ENCODE results near the gene NIT2. TPM values are rescaled to one million over a fixed set of nuclear protein-coding genes. Genes with fewer than 3 reads are reported as not detected.

NIT2 gene
- total and polyA plus RNA-seq, 2 of the 4 experiments (the other 2 are of a cell fraction): 12.4 to 27.1 TPM

DNA sequence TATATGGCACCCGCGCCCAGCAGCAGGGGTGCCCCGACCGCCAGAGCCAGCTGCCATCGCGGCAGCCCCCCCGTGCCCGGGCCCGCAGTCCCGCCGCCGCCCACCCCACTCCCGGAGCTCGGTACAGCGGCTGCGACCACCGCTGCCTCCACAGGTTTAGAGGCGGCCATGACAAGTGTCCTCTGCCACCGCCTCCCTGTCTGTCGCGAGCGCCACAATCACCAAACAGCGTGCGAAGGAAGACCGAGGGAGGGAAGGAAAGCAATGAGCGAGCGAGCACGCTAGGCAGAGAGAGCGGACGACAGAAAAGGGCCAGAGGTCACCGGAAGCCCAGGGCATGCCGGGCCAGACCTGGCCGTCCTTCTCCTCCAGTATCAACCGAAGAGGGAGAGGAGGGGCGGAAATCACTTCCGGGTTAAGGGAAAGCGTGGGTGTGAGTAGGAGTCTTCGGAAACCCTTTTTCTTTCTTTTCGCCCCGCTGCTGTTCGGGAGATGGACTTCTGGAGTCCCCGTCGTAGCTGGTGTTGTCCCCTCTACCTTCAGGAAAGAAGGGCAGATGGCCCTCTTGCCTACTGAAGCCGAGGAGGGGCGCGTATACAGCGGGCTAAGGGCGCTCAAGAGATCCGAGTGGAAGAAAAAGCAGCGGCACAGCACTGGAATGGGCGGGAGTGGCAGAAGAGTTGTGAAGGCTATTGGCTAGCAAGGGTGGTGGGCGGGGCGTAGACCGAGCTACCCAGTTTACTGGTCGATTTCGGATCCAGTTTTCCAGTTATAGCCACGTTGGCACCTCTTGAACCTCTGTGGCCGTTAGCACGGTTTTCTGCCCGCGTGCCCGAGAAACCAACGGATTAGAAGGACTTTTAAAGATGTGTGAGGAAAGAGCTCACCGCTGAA is 66.5 kb downstream of the NIT2 start, which contains the start of the genes LNP1 and TOMM70:
Gene LNP1 (plus strand): TSS at position 760 of the 894 bp plus-strand sequence. CDS start 28,191 bp downstream, outside the sequence.
Gene TOMM70 (minus strand): TSS at position 310 of the 894 bp plus-strand sequence. CDS start 140 bp downstream, at position 170.
- H4K8ac ChIP-seq (ENCODE audit: low read depth in 2 of 2, low read length in 2 of 2): peak within 1 kb of the TSS; percentile 96 to 99
- peak within 1 kb of the TSS; percentile 98 for H3K4me2 ChIP-seq (ENCODE audit: low read depth, low read length)
- 1% methylated on average over 17 of the region's 64 CpGs; no CpG with 5 or more reads in 1 of the 2 experiments for WGBS, 2 experiments (ENCODE audit: extremely low coverage in 2 of 2, insufficient read length in 1 of 2)
- in situ Hi-C loops (cut with MboI; ENCODE audit: low sequenced_read_pairs): no loop called here
- peaks cover 24% of the 10 kb centered on the region; the same call in 1 of the 2 replicates for H4K20me1 ChIP-seq (ENCODE audit: insufficient read depth, low read length)
- POLR2A ChIA-PET (ENCODE audit: unreplicated experiment): interaction anchor here (0.5 to 1.6 kb wide), 6 partner anchors 12 to 443 kb away, joined by 3 to 7 read pairs (median 4); no protein-coding TSS in a partner anchor
- peak within 1 kb of the TSS; percentile 84; the same call in 2 of the 3 replicates for H2BK15ac ChIP-seq (ENCODE audit: low read depth, low read length)
- H2AFZ ChIP-seq (replicated peaks; ENCODE audit: low read length, poor library complexity): peak within 1 kb of the TSS; percentile 99
- peak within 1 kb of the TSS; percentile 100 for H3K56ac ChIP-seq (ENCODE audit: extremely low read depth, insufficient read depth, low read length)
- peak within 1 kb of the TSS; percentile 98 for H2AK9ac ChIP-seq (replicated peaks; ENCODE audit: low read depth, low read length, poor library complexity)
- H2BK20ac ChIP-seq (ENCODE audit: low read depth, low read length): peak within 1 kb of the TSS; percentile 70; the same call in 1 of the 2 replicates
- TF ChIP-seq POLR2A (IDR thresholded peaks at IDR 0.05; ENCODE audit: low read depth, low read length) (peak; percentile 94), ELK1 (IDR thresholded peaks at IDR 0.05; ENCODE audit: borderline replicate concordance, low read depth, low read length) (no peak), MAZ (IDR thresholded peaks at IDR 0.05; ENCODE audit: borderline replicate concordance, low read depth, low read length) (peak; percentile 67; the same call in 1 of the 2 replicates), MXI1 (IDR thresholded peaks at IDR 0.05; ENCODE audit: borderline replicate concordance, low read depth, low read length) (peak; percentile 82), CEBPB (IDR thresholded peaks at IDR 0.05; ENCODE audit: low read depth, low read length) (no peak)
- peak within 1 kb of the TSS; percentile 99 for H4K91ac ChIP-seq (ENCODE audit: insufficient read depth, low read depth, low read length)
- H3K9me3 ChIP-seq (ENCODE audit: control insufficient read depth, insufficient read depth, low read length): no peaks in the 10 kb centered on the region
- peak within 1 kb of the TSS; percentile 96 for H3K18ac ChIP-seq (ENCODE audit: low read depth, low read length)
- peak within 1 kb of the TSS; percentile 100 for H3K23ac ChIP-seq (ENCODE audit: low read depth, low read length)
- H3K27me3 ChIP-seq (ENCODE audit: control insufficient read depth, insufficient read depth, low read length): no peaks in the 10 kb centered on the region
- BruUV-seq (replicated peaks): no TSS peak
- H3K4me1 ChIP-seq (ENCODE audit: control insufficient read depth, insufficient read depth, low read length): no peaks in the 10 kb centered on the region
- intact Hi-C loops (cut with micrococcal nuclease): loop anchor here (5.0 kb wide), 1 partner anchor 91 kb away; the partner anchor contains the start of gene TMEM45A
- H3K14ac ChIP-seq (replicated peaks; ENCODE audit: low read depth, low read length): peak within 1 kb of the TSS; percentile 99
- peaks cover 0 to 37% of the 10 kb centered on the region in 2 experiments; a peak in 2 of 4 replicates for H3K79me1 ChIP-seq (ENCODE audit: low read depth in 1 of 2, low read length in 2 of 2)
- H2AK5ac ChIP-seq (ENCODE audit: low read depth, low read length): peak within 1 kb of the TSS; percentile 99
- H3K4ac ChIP-seq (ENCODE audit: low read depth, low read length): peak within 1 kb of the TSS; percentile 98
- CTCF ChIA-PET: interaction anchor here (1.3 kb wide), 1 partner anchor 16 kb away, joined by 3 read pairs; no protein-coding TSS in a partner anchor
- peak within 1 kb of the TSS; percentile 96 for H2BK120ac ChIP-seq (ENCODE audit: low read depth, low read length)
- H3K36me3 ChIP-seq (ENCODE audit: control insufficient read depth, insufficient read depth, low read length): no peaks in the 10 kb centered on the region
- ATAC-seq (ENCODE audit: low read depth): peak; percentile 96
- dilution Hi-C loops (cut with HindIII; ENCODE audit: low sequenced_read_pairs, unreplicated experiment): no loop called here
- peak within 1 kb of the TSS; percentile 60 for H3K4me3 ChIP-seq (ENCODE audit: insufficient read depth, low read depth, low read length)
- DNase-seq: peak; percentile 96
- peak within 1 kb of the TSS; percentile 98 for H3K27ac ChIP-seq (ENCODE audit: insufficient read depth, low read length)
- peak within 1 kb of the TSS; percentile 95 for H2BK5ac ChIP-seq (ENCODE audit: low read depth, low read length, poor library complexity, severe bottlenecking)
- H4K5ac ChIP-seq (ENCODE audit: low read depth, low read length): peak within 1 kb of the TSS; percentile 98
- peak within 1 kb of the TSS; percentile 99 for H3K9ac ChIP-seq (ENCODE audit: low read depth, low read length)
- no peaks in the 10 kb centered on the region; the same call in 1 of the 2 replicates for H3K9me1 ChIP-seq (ENCODE audit: insufficient read depth, low read length)
